ENCODE data around the gene CLK4. TPM values are rescaled to one million over a fixed set of nuclear protein-coding genes. Genes with fewer than 3 reads are reported as not detected.
A peak's percentile ranks its signal among the peaks of the same experiment; 100 is the strongest.

The CLK4 gene
- total and polyA plus RNA-seq, 8 donors, result 5.7 to 88.3 (median 38.5) TPM

- no peak for DNase-seq
- H3K4me3 ChIP-seq, result no peak overlapping the region
- intact Hi-C loops (cut with DNase I; ENCODE audit: low total_unique reads), result no loop called here
- peaks cover 0 to 62% (median 33%) of the 10 kb centered on the region in 4 donors for H3K36me3 ChIP-seq
- WGBS, 5 donors, result 49 to 100% (median 95%) methylated on average over 2 of the region's 2 CpGs
- peaks cover 0 to 9% (median 2%) of the 10 kb centered on the region in 4 donors for H3K4me1 ChIP-seq
- no peak overlapping the region for H3K27ac ChIP-seq
- TF ChIP-seq EP300 (IDR thresholded peaks at IDR 0.05), result no peak
- no peak for TF ChIP-seq POLR2A (IDR thresholded peaks at IDR 0.05)
- TF ChIP-seq POLR2AphosphoS5 (IDR thresholded peaks at IDR 0.05), result no peak
- no peak for TF ChIP-seq CTCF (IDR thresholded peaks at IDR 0.05)
- peaks cover 0 to 30% (median 17%) of the 10 kb centered on the region in 4 donors for H3K9me3 ChIP-seq
- peaks cover 0 to 16% (median 3%) of the 10 kb centered on the region in 3 donors for H3K27me3 ChIP-seq
These were observed 31.1 kb downstream of the CLK4 start for GRCh38 chr5:178595750-178596149.

GRCh38 chr5:178595150-178595549 lies 31.7 kb downstream of the CLK4 start:
- Histone ChIP-seq H3K4me3 (no peak overlapping the region), H3K4me1 (peaks cover 5 to 15% (median 8%) of the 10 kb centered on the region in 4 donors), H3K36me3 (peaks cover 0 to 58% (median 27%) of the 10 kb centered on the region in 4 donors), H3K9me3 (peaks cover 0 to 30% (median 17%) of the 10 kb centered on the region in 4 donors), H3K27ac (no peak overlapping the region), H3K27me3 (peaks cover 0 to 22% (median 9%) of the 10 kb centered on the region in 3 donors)
- no peak for TF ChIP-seq POLR2AphosphoS5 (IDR thresholded peaks at IDR 0.05)
- no peak for TF ChIP-seq EP300 (IDR thresholded peaks at IDR 0.05)
- no peak for TF ChIP-seq CTCF (IDR thresholded peaks at IDR 0.05)
- no peak for TF ChIP-seq POLR2A (IDR thresholded peaks at IDR 0.05)
- DNase-seq, result no peak
- intact Hi-C loops (cut with DNase I; ENCODE audit: low total_unique reads), result no loop called here

- DNase-seq, result peak in 1 of 2 donors; percentile 20
- H3K4me1 ChIP-seq, result peaks cover 16 to 41% (median 23%) of the 10 kb centered on the region in 4 donors
- intact Hi-C loops (cut with DNase I; ENCODE audit: low total_unique reads), result no loop called here
- H3K4me3 ChIP-seq, result peak overlapping the region; percentile 50 to 68 (median 58)
- peak overlapping the region in 1 of 5 donors; percentile 54 for H3K27ac ChIP-seq
- 33 to 39% (median 38%) methylated on average over 9 of the region's 9 CpGs for WGBS, 5 donors
- peaks cover 0 to 21% (median 10%) of the 10 kb centered on the region in 4 donors for H3K36me3 ChIP-seq
- H3K27me3 ChIP-seq, result peaks cover 0 to 62% (median 22%) of the 10 kb centered on the region in 3 donors
- TF ChIP-seq CTCF (IDR thresholded peaks at IDR 0.05) (peak in 1 of 7 experiments; percentile 2), POLR2AphosphoS5 (IDR thresholded peaks at IDR 0.05) (no peak), EP300 (IDR thresholded peaks at IDR 0.05) (no peak), POLR2A (IDR thresholded peaks at IDR 0.05) (no peak)
- peaks cover 0 to 20% (median 12%) of the 10 kb centered on the region in 4 donors for H3K9me3 ChIP-seq
These were observed 35.9 kb downstream of the CLK4 start for GRCh38 chr5:178590924-178591423.

- Histone ChIP-seq H3K36me3 (peaks cover 0 to 14% (median 7%) of the 10 kb centered on the region in 4 donors), H3K4me3 (peak within 1 kb of the TSS; percentile 50 to 68 (median 58)), H3K4me1 (peaks cover 16 to 41% (median 23%) of the 10 kb centered on the region in 4 donors), H3K27me3 (peaks cover 0 to 69% (median 22%) of the 10 kb centered on the region in 3 donors), H3K27ac (peak within 1 kb of the TSS in 1 of 5 donors; percentile 54), H3K9me3 (peaks cover 0 to 14% (median 7%) of the 10 kb centered on the region in 4 donors)
- WGBS, 5 donors, result 1 to 3% (median 2%) methylated on average over 32 to 78 of the region's 78 CpGs
- intact Hi-C loops (cut with DNase I; ENCODE audit: low total_unique reads), result no loop called here
- peak; percentile 28 to 88 for DNase-seq
- no peak for TF ChIP-seq POLR2AphosphoS5 (IDR thresholded peaks at IDR 0.05)
- peak in 5 of 7 experiments; percentile 18 to 49 (median 28) for TF ChIP-seq CTCF (IDR thresholded peaks at IDR 0.05)
- TF ChIP-seq POLR2A (IDR thresholded peaks at IDR 0.05), result no peak
- TF ChIP-seq EP300 (IDR thresholded peaks at IDR 0.05), result no peak
These were observed 36.5 kb downstream of the CLK4 start, which contains the start of gene COL23A1 for GRCh38 chr5:178590141-178590923. TSS of gene COL23A1 (minus strand) at chr5:178590393.
